HK-2 (cell line): ENCODE results near the gene TCF15.

Source experiments
- DNase-seq: peaks from one replicate; pipeline ENCODE4 v3.0.0-alpha.2; 2018; ENCODE audit not compliant: unreplicated experiment

TCF15 gene

GRCh38 chr20:611047-611842, 1.1 kb upstream of the TCF15 start:
- DNase-seq: no peak

DNA sequence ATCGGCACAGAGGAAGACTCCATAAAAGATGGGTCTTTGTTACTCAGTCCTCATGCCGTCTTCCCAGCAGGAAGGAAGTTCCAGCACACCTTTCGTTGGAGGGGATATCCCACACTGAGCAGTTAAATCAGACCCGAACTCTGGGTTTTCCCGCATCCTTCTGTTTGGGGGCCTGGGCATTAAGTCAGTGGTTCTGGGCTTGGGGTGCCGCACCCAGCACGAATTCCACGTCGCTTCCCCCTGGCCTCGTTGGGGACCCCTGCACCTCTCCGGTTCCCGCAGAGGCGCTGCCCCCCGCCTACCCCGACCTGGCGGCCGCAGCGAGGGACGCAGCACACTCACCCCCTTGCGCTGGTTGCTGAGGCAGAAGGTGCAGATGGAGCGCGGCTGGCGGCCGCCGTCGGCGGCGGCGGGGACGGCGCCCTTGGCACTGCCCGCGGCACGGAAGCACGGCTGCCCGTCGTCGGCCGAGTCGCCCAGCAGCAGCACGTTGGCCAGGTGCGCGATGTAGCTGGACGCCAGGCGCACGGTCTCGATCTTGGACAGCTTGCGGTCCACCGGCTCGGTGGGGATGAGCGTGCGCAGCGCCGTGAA, 641 bp downstream of the TCF15 start:
- no peak for DNase-seq

GRCh38 chr20:608970-609369, 1.1 kb downstream of the TCF15 start:
- no peak for DNase-seq

GRCh38 chr20:607476-607875, 2.6 kb downstream of the TCF15 start:
- DNase-seq: no peak

GRCh38 chr20:605237-605636, 4.9 kb downstream of the TCF15 start:
- DNase-seq: no peak

DNA sequence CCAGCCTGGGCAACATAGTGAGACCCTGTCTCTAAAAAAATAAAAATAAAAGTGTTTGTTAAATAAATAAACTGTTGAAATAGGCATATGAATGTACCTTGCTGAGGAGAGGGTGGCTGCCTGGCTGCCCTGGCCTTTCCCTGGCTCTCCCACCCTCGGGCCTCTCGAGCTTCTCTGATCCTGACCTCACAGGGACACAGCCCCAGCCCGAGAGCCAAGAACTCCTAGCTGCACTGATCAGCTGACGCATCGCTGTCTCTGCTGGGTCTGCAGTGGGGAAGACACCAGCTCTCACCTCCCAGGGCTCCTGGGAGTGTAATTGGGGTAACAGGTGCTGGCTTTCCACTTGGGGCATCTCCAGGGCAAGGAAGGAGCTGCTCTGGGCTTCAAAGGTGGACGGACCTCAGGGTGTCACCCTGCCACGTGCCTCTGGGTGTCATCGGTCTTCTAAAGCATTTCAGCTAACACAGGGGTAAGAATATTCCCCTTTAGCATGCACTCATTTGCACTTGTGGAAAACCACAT, 6.9 kb downstream of the TCF15 start:
- DNase-seq: no peak

DNA sequence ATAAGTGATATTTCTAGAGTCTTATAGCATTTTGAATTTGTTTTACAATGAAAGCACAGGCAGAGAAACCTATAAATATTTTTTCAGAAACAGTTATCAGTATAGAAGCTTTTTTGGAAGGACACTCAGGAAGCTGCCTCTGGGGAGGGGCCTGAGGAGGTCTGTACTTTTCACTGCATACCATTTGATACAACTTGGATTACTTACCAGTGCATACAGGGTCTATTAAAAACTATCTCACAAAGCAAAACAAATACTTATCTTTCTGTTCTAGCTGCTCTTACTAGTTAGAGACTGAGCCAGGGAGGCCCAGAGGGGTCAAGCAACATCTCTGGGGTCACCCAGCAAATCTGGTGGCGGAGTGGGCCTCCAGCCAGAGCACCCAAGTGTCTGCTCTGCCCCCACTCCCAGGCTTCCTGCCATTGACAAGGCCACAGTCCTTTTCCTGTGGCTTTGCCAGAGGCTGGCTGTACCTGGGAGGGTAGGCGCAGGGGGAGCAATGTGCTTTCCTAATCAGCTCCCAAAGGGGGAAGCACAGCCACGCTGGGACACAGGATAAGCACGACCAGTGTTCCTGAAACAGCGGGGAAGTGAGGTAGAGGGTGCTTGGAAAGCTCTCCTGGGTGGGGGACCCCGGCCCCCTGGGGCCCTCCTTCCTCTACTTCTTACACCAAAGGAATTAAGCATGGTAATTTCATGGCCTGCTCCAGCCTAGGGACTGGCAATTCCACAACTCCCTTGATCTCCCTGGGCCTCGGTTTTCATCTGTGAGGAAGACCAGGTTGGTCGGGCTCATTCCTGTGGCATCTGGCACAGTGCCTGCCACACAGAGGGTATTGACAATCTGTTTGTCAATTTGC, 7.8 kb downstream of the TCF15 start:
- no peak for DNase-seq

GRCh38 chr20:600736-601135, 9.4 kb downstream of the TCF15 start:
- DNase-seq: no peak

- DNase-seq: no peak
These were observed 10.0 kb downstream of the TCF15 start for GRCh38 chr20:600141-600540.

DNA sequence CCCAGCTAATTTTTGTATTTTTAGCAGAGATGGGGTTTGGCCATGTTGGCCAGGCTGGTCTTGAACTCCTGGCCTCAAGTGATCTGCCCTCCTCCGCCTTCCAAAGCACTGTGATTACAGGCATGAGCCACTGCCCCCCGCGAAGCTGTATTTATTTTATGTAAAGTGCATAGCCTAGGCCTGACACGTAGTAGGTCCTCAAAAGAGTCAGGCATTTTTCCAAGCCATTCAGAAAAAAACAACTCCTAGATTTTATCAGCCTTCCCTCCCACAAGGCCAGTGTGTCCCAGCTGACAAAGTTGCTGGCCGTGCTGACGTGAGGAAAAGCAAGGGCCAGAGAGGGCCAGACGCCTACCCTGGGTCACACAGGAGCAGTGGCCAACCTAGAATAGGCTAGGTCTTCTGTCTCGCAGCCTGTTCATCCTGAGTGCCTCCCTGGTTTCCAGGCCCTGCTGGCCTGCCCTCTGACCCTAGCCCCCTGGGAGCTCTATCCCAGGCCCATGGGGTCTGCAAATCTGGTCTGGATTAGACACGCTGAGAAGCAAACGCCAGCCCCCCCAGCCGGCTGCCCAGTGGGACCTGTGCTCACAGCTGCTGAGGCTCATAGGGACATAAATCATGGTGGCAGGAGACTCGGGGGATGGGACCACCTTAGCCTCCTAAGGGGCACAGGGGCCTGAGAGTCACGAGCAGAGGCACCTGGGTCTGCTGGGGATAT, 11.8 kb downstream of the TCF15 start:
- DNase-seq: no peak

- DNase-seq: no peak
These were observed 12.5 kb downstream of the TCF15 start for GRCh38 chr20:597560-597959.

GRCh38 chr20:595330-596308, 14.5 kb downstream of the TCF15 start:
- no peak for DNase-seq

DNA sequence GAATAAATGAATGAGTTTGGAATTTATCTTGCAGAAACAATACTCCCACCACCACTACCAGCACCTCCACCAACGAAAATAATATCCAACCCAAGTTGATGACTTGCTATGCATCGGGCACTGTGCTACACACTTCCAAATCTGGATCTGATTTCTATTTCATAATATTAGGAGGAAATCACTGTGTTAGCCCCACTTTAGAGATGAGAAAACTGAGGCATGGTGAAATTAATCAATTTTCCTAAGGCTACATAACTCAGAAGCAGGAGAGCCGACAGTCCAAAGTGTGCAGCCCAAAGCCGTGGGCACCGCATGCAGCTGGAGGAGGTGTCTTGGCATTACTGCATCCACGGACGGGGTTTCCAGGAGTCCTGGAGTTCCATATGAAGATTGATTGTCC, 17.6 kb downstream of the TCF15 start:
- DNase-seq: no peak

- no peak for DNase-seq
These were observed 18.2 kb downstream of the TCF15 start for GRCh38 chr20:591941-592340.

DNA sequence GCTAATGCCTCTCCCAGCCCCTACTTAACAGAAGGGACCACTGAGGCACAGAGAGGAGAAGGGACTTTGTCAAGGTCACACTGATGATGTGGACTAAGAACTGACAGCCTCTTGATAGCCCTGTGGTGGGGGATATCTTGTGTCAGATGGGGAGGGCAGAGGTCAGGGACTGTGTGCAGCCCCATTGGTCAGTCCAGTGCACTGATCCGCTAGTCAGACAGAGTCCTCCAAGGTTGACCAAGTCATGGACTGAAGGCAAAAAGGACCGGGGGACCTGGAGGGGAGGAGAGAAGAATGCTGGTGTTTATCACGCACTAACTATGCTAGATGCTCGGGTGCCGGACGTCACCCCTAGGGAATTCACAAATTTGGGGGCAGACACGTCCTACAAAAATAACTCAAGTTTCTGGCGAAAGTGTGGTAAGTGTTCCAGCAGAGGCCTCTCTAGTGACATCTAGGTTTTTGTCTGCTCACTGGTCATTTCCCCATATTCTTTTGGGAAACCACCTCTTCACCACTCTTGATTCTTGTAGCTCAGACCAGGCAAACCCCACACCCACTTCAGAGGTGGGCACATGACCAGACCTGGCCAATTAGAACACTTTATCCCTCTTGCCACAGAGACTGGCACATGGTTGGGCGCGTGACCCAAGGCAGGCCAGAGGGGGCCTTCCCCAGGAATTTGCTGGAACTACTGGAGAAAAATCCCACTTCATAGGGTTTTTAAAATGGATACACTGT, 21.0 kb downstream of the TCF15 start:
- no peak for DNase-seq

- DNase-seq: no peak
These were observed 21.6 kb downstream of the TCF15 start for GRCh38 chr20:588476-588875.

DNA sequence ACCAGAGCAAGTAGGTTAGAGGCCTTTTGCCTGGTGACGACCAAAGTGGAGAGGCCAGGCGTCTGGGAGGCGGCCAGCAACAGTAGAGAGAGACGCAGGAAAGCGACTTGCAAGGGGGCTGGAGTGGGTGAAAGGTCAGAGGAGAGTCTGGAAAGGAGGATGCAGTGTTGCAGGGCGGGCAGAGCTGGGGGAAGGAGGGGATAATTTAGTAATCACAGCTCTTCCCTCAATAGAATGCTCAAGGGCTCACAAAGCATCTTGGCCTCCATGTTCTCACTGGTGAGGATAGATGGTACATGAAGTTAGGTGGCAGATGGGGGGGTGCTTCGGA, 25.2 kb downstream of the TCF15 start:
- no peak for DNase-seq

- DNase-seq: no peak
These were observed 25.7 kb downstream of the TCF15 start for GRCh38 chr20:584161-584970.

DNA sequence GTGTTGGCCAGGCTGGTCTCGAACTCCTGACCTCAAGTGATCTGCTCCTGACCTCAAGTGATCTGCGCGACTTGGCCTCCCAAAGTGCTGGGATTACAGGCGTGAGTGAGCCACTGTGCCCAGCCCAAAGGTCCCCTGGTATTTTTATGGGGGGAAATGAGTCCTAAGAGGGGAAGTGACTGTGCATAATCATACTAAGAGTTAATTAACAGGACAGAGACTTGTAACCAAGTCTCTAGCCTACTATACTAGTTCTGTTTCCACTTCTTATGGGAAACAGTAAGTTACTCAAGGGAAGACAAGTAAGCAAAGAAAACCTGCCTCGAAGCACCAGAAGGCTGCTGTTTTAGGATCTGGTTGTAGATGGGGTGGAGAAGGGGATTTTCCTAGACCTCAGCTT, 27.9 kb downstream of the TCF15 start:
- DNase-seq: no peak
